ENCODE measurements around the gene PEAK1.

Gene PEAK1

GRCh38 chr15:77064063-77064462, 355.8 kb downstream of the PEAK1 start:
- DNase-seq (ENCODE audit: low read depth in 2 of 2) = no peak

GRCh38 chr15:77063249-77063648, 356.7 kb downstream of the PEAK1 start:
- no peak for DNase-seq (ENCODE audit: low read depth in 2 of 2)

- DNase-seq (ENCODE audit: low read depth in 2 of 2) = no peak
These were observed 359.4 kb downstream of the PEAK1 start for GRCh38 chr15:77060546-77060945.

GRCh38 chr15:77059786-77060361, 360.0 kb downstream of the PEAK1 start:
- no peak for DNase-seq (ENCODE audit: low read depth in 2 of 2)

GRCh38 chr15:77058468-77058867, 361.4 kb downstream of the PEAK1 start:
- no peak for DNase-seq (ENCODE audit: low read depth in 2 of 2)

GRCh38 chr15:77057685-77058084, 362.2 kb downstream of the PEAK1 start:
- DNase-seq (ENCODE audit: low read depth in 2 of 2) = no peak

GRCh38 chr15:77057072-77057471, 362.8 kb downstream of the PEAK1 start:
- DNase-seq (ENCODE audit: low read depth in 2 of 2) = no peak

- no peak for DNase-seq (ENCODE audit: low read depth in 2 of 2)
These were observed 366.2 kb downstream of the PEAK1 start for GRCh38 chr15:77053709-77054108.

GRCh38 chr15:77052556-77052955, 367.3 kb downstream of the PEAK1 start:
- no peak for DNase-seq (ENCODE audit: low read depth in 2 of 2)

Data from stimulated activated CD4-positive, alpha-beta T cell treated with anti-CD3 and anti-CD28 coated beads, Interleukin-4, amount 100 ng/mL, for 48 hours (primary cell).